ENCODE data around the gene SLC6A12.
A peak's percentile ranks its signal among the peaks of the same experiment; 100 is the strongest.

The SLC6A12 gene

DNA sequence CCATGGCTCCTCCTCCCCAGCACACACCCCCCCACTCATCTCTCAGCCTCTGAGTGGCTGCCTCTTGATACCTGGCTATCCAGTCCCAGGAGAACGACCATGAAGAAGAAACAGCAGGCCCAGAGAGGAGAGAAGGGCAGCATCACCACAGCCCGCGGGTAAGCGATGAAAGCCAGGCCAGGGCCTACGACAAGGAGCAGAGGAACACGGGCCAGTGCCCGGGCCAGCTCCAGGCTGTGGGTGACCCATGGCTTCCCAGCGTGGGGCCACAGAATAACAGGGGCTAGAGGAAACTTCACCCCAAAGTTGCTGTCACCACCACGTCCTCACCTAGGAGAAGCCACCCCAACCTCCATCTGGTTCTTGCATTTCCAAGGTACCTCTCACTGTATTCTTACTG is 10.4 kb upstream of the SLC6A12 start:
- TF ChIP-seq, protein P1, sequence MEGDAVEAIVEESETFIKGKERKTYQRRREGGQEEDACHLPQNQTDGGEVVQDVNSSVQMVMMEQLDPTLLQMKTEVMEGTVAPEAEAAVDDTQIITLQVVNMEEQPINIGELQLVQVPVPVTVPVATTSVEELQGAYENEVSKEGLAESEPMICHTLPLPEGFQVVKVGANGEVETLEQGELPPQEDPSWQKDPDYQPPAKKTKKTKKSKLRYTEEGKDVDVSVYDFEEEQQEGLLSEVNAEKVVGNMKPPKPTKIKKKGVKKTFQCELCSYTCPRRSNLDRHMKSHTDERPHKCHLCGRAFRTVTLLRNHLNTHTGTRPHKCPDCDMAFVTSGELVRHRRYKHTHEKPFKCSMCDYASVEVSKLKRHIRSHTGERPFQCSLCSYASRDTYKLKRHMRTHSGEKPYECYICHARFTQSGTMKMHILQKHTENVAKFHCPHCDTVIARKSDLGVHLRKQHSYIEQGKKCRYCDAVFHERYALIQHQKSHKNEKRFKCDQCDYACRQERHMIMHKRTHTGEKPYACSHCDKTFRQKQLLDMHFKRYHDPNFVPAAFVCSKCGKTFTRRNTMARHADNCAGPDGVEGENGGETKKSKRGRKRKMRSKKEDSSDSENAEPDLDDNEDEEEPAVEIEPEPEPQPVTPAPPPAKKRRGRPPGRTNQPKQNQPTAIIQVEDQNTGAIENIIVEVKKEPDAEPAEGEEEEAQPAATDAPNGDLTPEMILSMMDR (IDR thresholded peaks at IDR 0.05; ENCODE audit: low read depth, low read length) = no peak
- H3K4me3 ChIP-seq (ENCODE audit: low read depth, low read length) = no peak overlapping the region
- DNase-seq = no peak

DNA sequence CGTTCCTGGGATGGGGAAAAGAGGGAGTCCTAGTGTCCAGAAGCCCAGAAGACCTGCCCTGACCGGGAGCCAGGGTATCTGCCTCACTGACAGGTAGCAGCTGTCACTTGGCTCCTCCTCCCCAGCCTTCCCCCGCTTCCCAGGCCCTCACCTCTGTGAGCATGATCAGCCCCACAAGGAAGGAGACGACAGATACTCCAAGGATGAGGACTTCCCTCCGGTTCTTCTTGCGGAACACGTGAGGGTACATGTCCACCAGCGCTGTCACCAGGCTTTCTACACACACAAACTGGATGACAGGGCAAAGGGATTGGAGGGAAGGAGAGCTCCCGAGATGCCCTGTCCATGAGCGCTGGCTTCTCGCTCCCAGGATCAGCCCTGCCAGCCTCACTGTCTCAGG is 9.9 kb upstream of the SLC6A12 start:
- Histone ChIP-seq H3K4me3 (ENCODE audit: low read depth, low read length) (no peak overlapping the region), H3K27me3 (ENCODE audit: insufficient read depth, low read depth, severe bottlenecking) (no peaks in the 10 kb centered on the region)

More for the DNA sequence above, 10.4 kb upstream of the SLC6A12 start:
- Histone ChIP-seq H3K36me3 (no peaks in the 10 kb centered on the region), H3K27ac (no peak overlapping the region), H3K9me3 (ENCODE audit: severe bottlenecking) (no peaks in the 10 kb centered on the region), H3K27me3 (ENCODE audit: insufficient read depth, low read depth, severe bottlenecking) (no peaks in the 10 kb centered on the region)

DNA sequence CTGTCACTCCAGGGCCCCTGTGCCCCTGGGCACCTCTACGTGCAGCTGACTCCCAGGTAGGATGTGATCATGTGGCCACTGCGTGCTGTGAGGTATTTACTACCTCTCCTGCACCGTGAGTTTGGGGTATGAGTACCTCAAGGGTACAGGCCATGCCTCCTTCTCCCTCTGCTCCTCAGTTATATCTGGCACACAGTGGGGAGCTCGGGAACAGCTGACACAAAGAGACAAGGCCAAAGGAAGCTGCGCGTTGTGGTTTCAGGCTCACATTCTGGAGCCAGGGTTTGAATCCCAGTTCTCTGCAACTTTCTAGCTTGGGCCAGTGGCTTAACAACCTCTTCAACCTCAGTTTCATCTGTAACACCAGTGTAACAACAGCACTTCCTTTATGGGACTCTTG is 7.8 kb upstream of the SLC6A12 start:
- Histone ChIP-seq H3K4me3 (ENCODE audit: low read depth, low read length) (no peak overlapping the region), H3K27me3 (ENCODE audit: insufficient read depth, low read depth, severe bottlenecking) (no peaks in the 10 kb centered on the region), H3K36me3 (no peaks in the 10 kb centered on the region), H3K27ac (no peak overlapping the region), H3K9me3 (ENCODE audit: severe bottlenecking) (no peaks in the 10 kb centered on the region)
- TF ChIP-seq, protein P1 (IDR thresholded peaks at IDR 0.05; ENCODE audit: low read depth, low read length) = no peak
- DNase-seq = no peak

More for the DNA sequence above, 9.9 kb upstream of the SLC6A12 start:
- no peaks in the 10 kb centered on the region for H3K36me3 ChIP-seq
- no peak overlapping the region for H3K27ac ChIP-seq
- H3K9me3 ChIP-seq (ENCODE audit: severe bottlenecking) = no peaks in the 10 kb centered on the region
- no peak for DNase-seq
- TF ChIP-seq, protein P1 (IDR thresholded peaks at IDR 0.05; ENCODE audit: low read depth, low read length) = no peak

DNA sequence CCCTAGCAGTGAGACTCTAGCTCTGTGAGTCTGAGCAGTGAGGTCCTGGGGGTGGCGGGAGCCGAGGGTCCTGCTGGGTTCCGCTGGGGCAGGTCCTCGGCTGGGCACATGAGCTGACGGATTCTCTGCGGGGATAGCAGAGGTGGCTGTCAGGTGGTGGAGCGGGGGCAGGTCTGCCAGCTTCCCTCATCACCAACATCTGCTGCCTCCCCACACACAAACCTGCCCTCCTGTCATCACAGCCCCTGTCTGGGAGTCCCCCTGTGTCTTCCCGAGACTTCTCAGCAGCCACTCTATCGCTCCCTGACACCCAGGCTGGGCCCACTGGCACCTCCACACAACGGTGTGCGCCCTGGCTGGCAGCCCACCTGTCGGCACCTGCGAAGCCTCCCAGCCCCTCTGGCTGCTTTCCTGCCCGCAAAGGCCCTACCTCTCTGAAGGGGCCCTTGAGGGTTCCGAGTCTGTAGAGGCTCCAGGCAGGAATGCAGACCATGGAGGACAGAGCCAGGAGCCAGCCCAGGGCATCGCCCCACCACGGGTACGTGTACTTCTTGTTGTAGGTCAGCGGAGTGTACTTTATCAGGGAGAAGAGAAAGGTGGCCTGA is 7.1 kb upstream of the SLC6A12 start:
- Histone ChIP-seq H3K4me3 (ENCODE audit: low read depth, low read length) (no peak overlapping the region), H3K27me3 (ENCODE audit: insufficient read depth, low read depth, severe bottlenecking) (no peaks in the 10 kb centered on the region), H3K27ac (no peak overlapping the region), H3K9me3 (ENCODE audit: severe bottlenecking) (no peaks in the 10 kb centered on the region), H3K36me3 (no peaks in the 10 kb centered on the region)
- TF ChIP-seq, protein P1 (IDR thresholded peaks at IDR 0.05; ENCODE audit: low read depth, low read length) = no peak
- DNase-seq = no peak

DNA sequence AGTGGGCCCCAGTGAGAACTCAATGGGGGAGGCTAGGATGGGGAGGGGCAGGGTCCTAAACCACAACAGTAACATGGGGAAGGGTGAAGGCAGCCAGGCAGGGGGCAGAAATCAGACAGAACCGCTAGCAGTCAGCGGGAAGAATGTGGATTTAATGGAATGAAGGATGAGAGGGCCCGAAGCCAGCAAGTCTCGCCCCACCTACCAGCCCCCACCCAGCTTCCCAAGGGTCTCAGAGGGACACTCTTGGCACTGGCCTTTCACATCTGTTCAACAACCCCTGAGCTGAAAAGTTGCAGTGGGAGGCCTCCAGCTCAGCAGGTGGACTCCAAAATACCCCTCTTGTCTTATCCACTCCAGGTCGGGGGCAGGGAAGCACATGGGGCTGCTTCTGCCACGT is 6.5 kb upstream of the SLC6A12 start:
- TF ChIP-seq, protein P1 (IDR thresholded peaks at IDR 0.05; ENCODE audit: low read depth, low read length) = no peak
- DNase-seq = no peak
- H3K27me3 ChIP-seq (ENCODE audit: insufficient read depth, low read depth, severe bottlenecking) = no peaks in the 10 kb centered on the region

DNA sequence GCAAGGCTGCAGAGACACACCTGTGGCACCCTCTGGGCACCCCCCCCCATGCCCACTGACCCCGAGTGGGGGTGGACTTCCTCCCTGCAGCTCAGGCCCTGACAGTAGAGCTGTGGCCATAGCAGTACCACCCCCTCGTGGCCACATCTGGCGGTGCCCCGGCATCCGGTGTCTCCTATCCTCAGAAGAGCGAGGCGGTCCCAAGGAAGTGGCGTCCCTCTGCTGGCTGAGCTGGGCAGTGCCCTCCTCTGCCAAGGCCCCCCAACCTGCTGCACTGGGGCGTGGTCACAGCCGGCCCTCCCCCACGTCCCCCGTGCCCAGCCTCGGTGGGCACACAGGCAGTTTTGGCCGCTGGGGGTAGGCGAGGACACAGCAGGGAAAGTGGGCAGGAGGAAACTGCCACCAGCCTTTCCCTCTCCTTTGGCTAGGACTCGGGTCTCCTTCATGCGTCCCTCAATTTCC is 6.0 kb upstream of the SLC6A12 start:
- Histone ChIP-seq H3K4me3 (ENCODE audit: low read depth, low read length) (no peak overlapping the region), H3K36me3 (no peaks in the 10 kb centered on the region), H3K27me3 (ENCODE audit: insufficient read depth, low read depth, severe bottlenecking) (no peaks in the 10 kb centered on the region), H3K9me3 (ENCODE audit: severe bottlenecking) (no peaks in the 10 kb centered on the region), H3K27ac (no peak overlapping the region; the same call in 1 of the 2 replicates)
- peak; percentile 94 for DNase-seq
- TF ChIP-seq, protein P1 (IDR thresholded peaks at IDR 0.05; ENCODE audit: low read depth, low read length) = peak; percentile 97

More for the DNA sequence above, 6.5 kb upstream of the SLC6A12 start:
- H3K9me3 ChIP-seq (ENCODE audit: severe bottlenecking) = no peaks in the 10 kb centered on the region
- H3K27ac ChIP-seq = no peak overlapping the region; the same call in 1 of the 2 replicates
- H3K36me3 ChIP-seq = no peaks in the 10 kb centered on the region
- H3K4me3 ChIP-seq (ENCODE audit: low read depth, low read length) = no peak overlapping the region
